Measurements from ENCODE around the gene HDAC4. TPM values are rescaled to one million over a fixed set of nuclear protein-coding genes. Genes with fewer than 3 reads are reported as not detected.

HDAC4 gene
- total RNA-seq, 1 experiment from 2014 or later = 40.1 TPM

DNA sequence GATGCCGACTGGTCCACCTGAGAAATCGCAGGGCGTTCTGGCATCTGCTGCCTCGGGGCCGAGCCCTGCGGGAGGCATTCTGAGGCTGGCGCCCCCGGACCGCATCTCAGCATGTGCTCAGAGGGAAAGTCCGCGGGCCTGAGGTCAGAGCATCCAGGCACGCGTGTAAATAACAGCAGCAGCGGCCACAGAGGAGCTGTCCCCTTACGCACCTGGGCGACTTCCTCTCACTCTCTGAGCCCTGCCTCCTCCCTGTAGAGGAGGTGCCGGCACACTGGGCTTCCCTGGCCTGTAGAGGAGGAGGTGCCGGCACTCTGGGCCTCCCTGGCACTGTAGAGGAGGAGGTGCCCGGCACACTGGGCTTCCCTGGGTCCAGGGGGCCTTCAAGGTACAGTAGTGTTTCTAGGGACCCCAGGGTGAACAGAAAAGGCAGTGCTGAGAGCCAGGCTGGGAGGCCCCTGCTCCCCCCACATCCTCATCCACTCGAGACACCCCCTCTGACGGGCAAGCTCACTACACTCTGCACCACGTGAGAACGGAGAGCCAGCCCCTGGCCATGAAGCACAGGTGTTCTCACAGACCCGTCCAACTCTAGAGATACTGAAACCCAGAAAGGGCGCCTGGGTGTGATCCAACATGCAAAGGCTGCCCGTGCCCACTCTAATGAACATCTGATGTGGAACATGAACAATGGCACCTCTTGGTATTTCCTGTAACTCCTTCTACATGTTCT is 263.5 kb downstream of the HDAC4 start:
- Histone ChIP-seq H3K27ac (ENCODE audit: low read length) (no peak overlapping the region), H3K36me3 (ENCODE audit: control insufficient read depth, insufficient read depth, low read length) (no peaks in the 10 kb centered on the region; the same call in 1 of the 2 replicates), H3K27me3 (ENCODE audit: control insufficient read depth, insufficient read depth, low read length) (no peaks in the 10 kb centered on the region), H3K9me3 (ENCODE audit: control insufficient read depth, insufficient read depth, low read depth, low read length) (no peaks in the 10 kb centered on the region), H3K4me1 (ENCODE audit: control insufficient read depth, insufficient read depth, low read length) (no peaks in the 10 kb centered on the region), H3K4me3 (ENCODE audit: low read depth in 2 of 2, low read length in 2 of 2) (no peak overlapping the region)
- DNase-seq (ENCODE audit: low read depth, low spot score) (no peak), ATAC-seq (no peak)
- POLR2A ChIA-PET = no interaction called here
- in situ Hi-C loops (cut with HindIII; ENCODE audit: low pct_unique_long_range_greater_than_20kb, low sequenced_read_pairs) = no loop called here
- TF ChIP-seq REST (IDR thresholded peaks at IDR 0.05; ENCODE audit: insufficient read depth in 1 of 2, low read depth in 2 of 2, low read length in 1 of 2) (no peak), TCF7L2 (IDR thresholded peaks at IDR 0.05; ENCODE audit: low read depth, low read length) (no peak), CTCF (IDR thresholded peaks at IDR 0.05) (no peak), SIN3A (IDR thresholded peaks at IDR 0.05; ENCODE audit: borderline replicate concordance, insufficient read depth, low read depth, low read length) (no peak), POLR2AphosphoS5 (IDR thresholded peaks at IDR 0.05; ENCODE audit: low read depth, low read length) (no peak)
- CTCF ChIA-PET = no interaction called here
- BruUV-seq (replicated peaks) = no TSS peak
- intact Hi-C loops (cut with micrococcal nuclease; ENCODE audit: unreplicated experiment) = no loop called here

DNA sequence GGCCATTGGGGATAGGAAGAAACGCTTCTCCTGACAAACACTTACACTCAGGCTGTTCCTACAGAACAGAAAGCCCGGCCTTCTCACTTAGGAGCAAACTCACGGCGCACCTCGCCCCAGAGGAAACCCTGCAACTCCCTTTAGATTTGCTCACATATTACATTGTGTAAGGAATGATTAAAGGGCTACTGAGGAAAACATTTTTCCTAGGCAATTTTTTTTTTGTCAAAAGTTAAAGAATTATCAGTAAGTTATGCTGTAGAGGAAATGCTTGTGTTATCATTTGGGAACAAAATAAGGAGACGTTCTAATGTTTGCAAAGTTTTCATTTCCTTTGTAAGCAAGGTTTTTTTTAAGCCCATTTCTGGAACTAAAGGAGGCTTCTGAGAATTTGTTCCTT is 264.1 kb downstream of the HDAC4 start:
- H3K27me3 ChIP-seq (ENCODE audit: control insufficient read depth, insufficient read depth, low read length) = no peaks in the 10 kb centered on the region
- no peak for DNase-seq (ENCODE audit: low read depth, low spot score)
- POLR2A ChIA-PET = no interaction called here
- no peak overlapping the region for H3K4me3 ChIP-seq (ENCODE audit: low read depth in 2 of 2, low read length in 2 of 2)
- in situ Hi-C loops (cut with HindIII; ENCODE audit: low pct_unique_long_range_greater_than_20kb, low sequenced_read_pairs) (no loop called here), intact Hi-C loops (cut with micrococcal nuclease; ENCODE audit: unreplicated experiment) (no loop called here)
- CTCF ChIA-PET = no interaction called here
- no peak for ATAC-seq
- BruUV-seq (replicated peaks) = no TSS peak
- no peaks in the 10 kb centered on the region for H3K4me1 ChIP-seq (ENCODE audit: control insufficient read depth, insufficient read depth, low read length)
- no peak overlapping the region for H3K27ac ChIP-seq (ENCODE audit: low read length)
- no peaks in the 10 kb centered on the region; the same call in 1 of the 2 replicates for H3K36me3 ChIP-seq (ENCODE audit: control insufficient read depth, insufficient read depth, low read length)
- H3K9me3 ChIP-seq (ENCODE audit: control insufficient read depth, insufficient read depth, low read depth, low read length) = no peaks in the 10 kb centered on the region
- TF ChIP-seq TCF7L2 (IDR thresholded peaks at IDR 0.05; ENCODE audit: low read depth, low read length) (no peak), CTCF (IDR thresholded peaks at IDR 0.05) (no peak), SIN3A (IDR thresholded peaks at IDR 0.05; ENCODE audit: borderline replicate concordance, insufficient read depth, low read depth, low read length) (no peak), POLR2AphosphoS5 (IDR thresholded peaks at IDR 0.05; ENCODE audit: low read depth, low read length) (no peak), REST (IDR thresholded peaks at IDR 0.05; ENCODE audit: insufficient read depth in 1 of 2, low read depth in 2 of 2, low read length in 1 of 2) (no peak)
